Spleen (tissue), 11 donors: ENCODE data around the gene PER1. TPM values are rescaled to one million over a fixed set of nuclear protein-coding genes. Genes with fewer than 3 reads are reported as not detected.

ENCODE experiments used
- DNase-seq: peaks from one replicate; pipeline ENCODE4 v3.0.0-alpha.2; 2020
- H3K27ac ChIP-seq, 8 donors: fragments of 200-600 bp; sonication (generic) in 7 of 8; 1 replicate in 4 of 8; 2 replicates in 4 of 8; pipeline versions ENCODE4 v1.5.0 to v1.8.0; 2016 to 2021; ENCODE audit warnings: inconsistent platforms in 4 of 8, mild to moderate bottlenecking in 4 of 8, moderate library complexity in 1 of 8
- H3K27me3 ChIP-seq, 7 donors: fragments of 200-600 bp; sonication (generic) in 6 of 7; replicated peaks in 1 of 7; 1 replicate in 4 of 7; 2 replicates in 3 of 7; pipeline versions ENCODE4 v1.5.0 to v1.8.0; 2016 to 2021; ENCODE audit warnings: inconsistent platforms in 3 of 7, mild to moderate bottlenecking in 1 of 7
- H3K36me3 ChIP-seq, 6 donors: fragments of 200-600 bp; sonication (generic) in 5 of 6; 1 replicate in 4 of 6; 2 replicates in 2 of 6; pipeline versions ENCODE4 v1.5.0 to v1.8.0; 2016 to 2021; ENCODE audit warnings: inconsistent platforms in 2 of 6
- H3K4me1 ChIP-seq, 6 donors: fragments of 200-600 bp; sonication (generic) in 5 of 6; 1 replicate in 3 of 6; 2 replicates in 3 of 6; pipeline versions ENCODE4 v1.5.0 to v1.8.0; 2016 to 2021; ENCODE audit warnings: inconsistent platforms in 3 of 6
- H3K4me3 ChIP-seq, 8 donors: fragments of 200-600 bp; sonication (generic) in 7 of 8; 1 replicate in 4 of 8; 2 replicates in 4 of 8; pipeline versions ENCODE4 v1.5.0 to v1.8.0; 2016 to 2021; ENCODE audit warnings: inconsistent platforms in 4 of 8, mild to moderate bottlenecking in 4 of 8, moderate library complexity in 2 of 8
- H3K9me3 ChIP-seq, 8 donors: fragments of 200-600 bp; sonication (generic) in 7 of 8; 1 replicate in 4 of 8; 2 replicates in 4 of 8; pipeline versions ENCODE4 v1.5.0 to v1.8.0; 2016 to 2021; ENCODE audit warnings: inconsistent platforms in 4 of 8
- CTCF ChIP-seq, 11 experiments: fragments of 200-600 bp in 7 of 11; fragments of 450-650 bp in 4 of 11; sonication (generic) in 4 of 11; IDR thresholded peaks in 8 of 11; conservative IDR thresholded peaks in 3 of 11; 1 replicate in 7 of 11; 2 replicates in 4 of 11; pipeline versions ENCODE4 v1.4.0 to v1.8.0; 2016 to 2021; ENCODE audit warnings: antibody characterized with exemption in 11 of 11, inconsistent platforms in 4 of 11, mild to moderate bottlenecking in 1 of 11
- POLR2A ChIP-seq, 3 donors: fragments of 450-650 bp; IDR thresholded peaks; one replicate each; pipeline ENCODE4 v1.5.1; 2017; ENCODE audit warnings: antibody characterized with exemption in 3 of 3, mild to moderate bottlenecking in 1 of 3
- POLR2AphosphoS5 ChIP-seq, 3 donors: sonication (generic); formaldehyde crosslinking; IDR thresholded peaks; one replicate each; pipeline ENCODE4 v1.5.1; 2017; ENCODE audit warnings: antibody characterized with exemption in 3 of 3
- WGBS, 5 donors: extraction: QIAGEN DNeasy Blood & Tissue Kit in 3 of 5; methylation state at CpG; one replicate each; pipeline versions ENCODE4 v1.1.5 to v1.1.7; 2013 to 2018; 5-methylcytosine and 5-hydroxymethylcytosine counted together
- intact Hi-C: fragments of 100-400 bp; cut with DNase I; formaldehyde crosslinking; loops from one replicate; pipeline ENCODE4 v1.15.0; 2023; ENCODE audit warnings: low total_unique reads
- polyA plus RNA-seq, 3 donors: library from polyadenylated mRNA; stranded (reverse); fragments of 200-250 nt; gene quantifications; one replicate each; pipeline ENCODE4 v1.2.1, GENCODE V29; 2013
- total RNA-seq, 7 donors: library from RNA; depleted of rRNA in 3 of 7; stranded (reverse); fragments of >200 nt in 3 of 7; fragmentation: NEBNext Ultra II Directional in 4 of 7; extraction: Animal tissue kit (Norgen Biotek cat#: 25700) in 4 of 7; gene quantifications; one replicate each; pipeline versions ENCODE4 v1.1.0 to v1.2.1, GENCODE V29; 2016 to 2021
- donor health status: healthy with polysubstance abuse.
- donor health status: DM: no; HTN: no; CAD: no; lungs with moderate emphysema.
- donor health status: DM: no; HTN: no; CAD: no.
- donor health status: Bipolar disorder and iron deficiency.
- donor health status: healthy.
- donor health status: DM: no; HTN: no; CAD: no.
- donor health status: DM: yes; HTN: yes; CAD: no.

Gene PER1
- total and polyA plus RNA-seq, 10 donors, result 12.6 to 213 (median 73.5) TPM

- TF ChIP-seq POLR2AphosphoS5 (IDR thresholded peaks at IDR 0.05) (no peak), POLR2A (IDR thresholded peaks at IDR 0.05) (no peak), CTCF (IDR thresholded peaks at IDR 0.05 in 8 of 11, conservative IDR thresholded peaks at IDR 0.05 in 3 of 11) (no peak)
Observed at GRCh38 chr17:8105957-8106398, 46.2 kb downstream of the PER1 start.

GRCh38 chr17:8104911-8105310 is 47.3 kb downstream of the PER1 start:
- no peaks in the 10 kb centered on the region for H3K9me3 ChIP-seq
- H3K36me3 ChIP-seq, result no peaks in the 10 kb centered on the region
- intact Hi-C loops, result no loop called here
- H3K4me1 ChIP-seq, result peaks cover 2 to 8% (median 4%) of the 10 kb centered on the region in 6 donors
- no peak for DNase-seq
- 55 to 65% (median 64%) methylated on average over 8 of the region's 8 CpGs for WGBS, 5 donors
- peaks cover 0 to 20% (median 10%) of the 10 kb centered on the region in 7 donors for H3K27me3 ChIP-seq
- no peak overlapping the region for H3K27ac ChIP-seq
- TF ChIP-seq POLR2AphosphoS5 (IDR thresholded peaks at IDR 0.05) (no peak), POLR2A (IDR thresholded peaks at IDR 0.05) (no peak), CTCF (IDR thresholded peaks at IDR 0.05 in 8 of 11, conservative IDR thresholded peaks at IDR 0.05 in 3 of 11) (no peak)
- H3K4me3 ChIP-seq, result no peak overlapping the region

More at GRCh38 chr17:8105957-8106398, 46.2 kb downstream of the PER1 start:
- Histone ChIP-seq H3K4me1 (peaks cover 6 to 16% (median 11%) of the 10 kb centered on the region in 6 donors), H3K4me3 (no peak overlapping the region), H3K36me3 (no peaks in the 10 kb centered on the region), H3K27me3 (peaks cover 0 to 31% (median 20%) of the 10 kb centered on the region in 7 donors), H3K9me3 (no peaks in the 10 kb centered on the region), H3K27ac (no peak overlapping the region)
- no peak for DNase-seq
- 74 to 88% (median 80%) methylated on average over 5 of the region's 5 CpGs for WGBS, 5 donors
- intact Hi-C loops, result no loop called here

GRCh38 chr17:8103549-8103948 is 48.7 kb downstream of the PER1 start:
- H3K9me3 ChIP-seq, result no peaks in the 10 kb centered on the region
- peaks cover 0 to 6% (median 0%) of the 10 kb centered on the region in 7 donors for H3K27me3 ChIP-seq
- no peak overlapping the region for H3K4me3 ChIP-seq
- H3K36me3 ChIP-seq, result no peaks in the 10 kb centered on the region
- 76 to 94% (median 84%) methylated on average over 4 of the region's 4 CpGs for WGBS, 5 donors
- TF ChIP-seq POLR2A (IDR thresholded peaks at IDR 0.05) (no peak), CTCF (IDR thresholded peaks at IDR 0.05 in 8 of 11, conservative IDR thresholded peaks at IDR 0.05 in 3 of 11) (no peak), POLR2AphosphoS5 (IDR thresholded peaks at IDR 0.05) (no peak)
- intact Hi-C loops, result no loop called here
- no peak overlapping the region for H3K27ac ChIP-seq
- H3K4me1 ChIP-seq, result no peaks in the 10 kb centered on the region
- no peak for DNase-seq

GRCh38 chr17:8101721-8102120 is 50.5 kb downstream of the PER1 start:
- Histone ChIP-seq H3K4me3 (no peak overlapping the region), H3K36me3 (no peaks in the 10 kb centered on the region), H3K27ac (no peak overlapping the region), H3K27me3 (peaks cover 0 to 4% (median 0%) of the 10 kb centered on the region in 7 donors), H3K9me3 (no peaks in the 10 kb centered on the region), H3K4me1 (no peaks in the 10 kb centered on the region)
- no peak for DNase-seq
- no peak for TF ChIP-seq POLR2AphosphoS5 (IDR thresholded peaks at IDR 0.05)
- no peak for TF ChIP-seq CTCF (IDR thresholded peaks at IDR 0.05 in 8 of 11, conservative IDR thresholded peaks at IDR 0.05 in 3 of 11)
- TF ChIP-seq POLR2A (IDR thresholded peaks at IDR 0.05), result no peak
- WGBS, 5 donors, result 66 to 88% (median 84%) methylated on average over 6 of the region's 6 CpGs
- intact Hi-C loops, result no loop called here
